SK-N-SH (cell line): Measurements from ENCODE around the gene RICTOR. TPM values are rescaled to one million over a fixed set of nuclear protein-coding genes. Genes with fewer than 3 reads are reported as not detected.

Experiments used
- CTCF ChIA-PET: fragments of 300-600, 350-600 bp; formaldehyde crosslinking; extraction: SDS; loops from one replicate; lab custom pipeline; 2021; lab: Yijun Ruan, JAX
- POLR2A ChIA-PET: fragments of 350-600 bp; sonication (Branson Sonifier 250); formaldehyde crosslinking; extraction: SDS; loops from one replicate; lab custom pipeline; 2020; ENCODE audit warnings: antibody characterized with exemption, inconsistent platforms; lab: Yijun Ruan, JAX
- DNase-seq: peaks from one replicate; pipeline ENCODE4 v3.0.0; 2012
- H2AFZ ChIP-seq: fragments of 200-600 bp; sonication (generic); 2 replicates; pipeline ENCODE4 v1.8.1; 2016; ENCODE audit warnings: antibody characterized with exemption, mild to moderate bottlenecking, low read depth
- H3F3A ChIP-seq: fragments of 200-600 bp; sonication (generic); replicated peaks from 2 replicates; pipeline ENCODE3; 2016; ENCODE audit warnings: antibody characterized with exemption, mild to moderate bottlenecking; ENCODE audit not compliant: insufficient read depth
- H3K27ac ChIP-seq, 2 experiments: fragments of 200-500 bp in 1 of 2; fragments of 200-600 bp in 1 of 2; sonication (Bioruptor generic) in 1 of 2; sonication (generic), shearing (Covaris generic) in 1 of 2; 2 replicates each; pipeline versions ENCODE4 v1.5.1 to v1.6.1; 2014 to 2016; ENCODE audit warnings: low read depth in 2 of 2, inconsistent platforms in 1 of 2, low read length in 1 of 2, mild to moderate bottlenecking in 1 of 2, mixed read lengths in 1 of 2
- H3K27me3 ChIP-seq: fragments of 200-600 bp; sonication (generic), shearing (Covaris generic); 2 replicates; pipeline ENCODE4 v1.6.1; 2016; ENCODE audit warnings: mixed run types; ENCODE audit not compliant: insufficient read depth
- H3K36me3 ChIP-seq, 2 experiments: fragments of 200-500 bp in 1 of 2; fragments of 200-600 bp in 1 of 2; sonication (Bioruptor generic) in 1 of 2; sonication (generic) in 1 of 2; replicated peaks in 1 of 2; 2 replicates each; pipeline versions ENCODE3 to v1.5.1; 2014 to 2016; ENCODE audit warnings: low read length in 1 of 2, mild to moderate bottlenecking in 1 of 2; ENCODE audit not compliant: insufficient read depth in 2 of 2, control insufficient read depth in 1 of 2
- H3K4me1 ChIP-seq, 2 experiments: fragments of 200-500 bp in 1 of 2; fragments of 200-600 bp in 1 of 2; sonication (Bioruptor generic) in 1 of 2; sonication (generic), shearing (Covaris generic) in 1 of 2; 2 replicates each; pipeline versions ENCODE4 v1.5.1 to v1.6.1; 2014 to 2016; ENCODE audit warnings: low read depth in 1 of 2, low read length in 1 of 2, mixed run types in 1 of 2; ENCODE audit not compliant: insufficient read depth in 2 of 2, control insufficient read depth in 1 of 2
- H3K4me2 ChIP-seq: fragments of 200-600 bp; sonication (generic), shearing (Covaris generic); 2 replicates; pipeline ENCODE4 v1.6.1; 2017; ENCODE audit warnings: mixed run types
- H3K4me3 ChIP-seq, 2 experiments: fragments of 200-500 bp in 1 of 2; fragments of 200-600 bp in 1 of 2; sonication (Bioruptor generic) in 1 of 2; sonication (generic), shearing (Covaris generic) in 1 of 2; 2 replicates each; pipeline versions ENCODE4 v1.5.1 to v1.8.1; 2014 to 2016; ENCODE audit warnings: low read depth in 2 of 2, inconsistent platforms in 1 of 2, low read length in 1 of 2, mild to moderate bottlenecking in 1 of 2, mixed read lengths in 1 of 2, moderate library complexity in 1 of 2
- H3K79me2 ChIP-seq: fragments of 200-600 bp; sonication (generic); 2 replicates; pipeline ENCODE4 v1.8.1; 2017; ENCODE audit warnings: mild to moderate bottlenecking; ENCODE audit not compliant: insufficient read depth
- H3K9ac ChIP-seq: fragments of 200-600 bp; sonication (generic); 2 replicates; pipeline ENCODE4 v1.6.1; 2017; ENCODE audit warnings: mixed run types
- H3K9me2 ChIP-seq: fragments of 200-600 bp; sonication (generic); 2 replicates; pipeline ENCODE4 v1.6.1; 2017; ENCODE audit warnings: mixed run types
- H3K9me3 ChIP-seq: fragments of 200-600 bp; sonication (generic); 2 replicates; pipeline ENCODE4 v1.6.1; 2017; ENCODE audit warnings: mixed run types, mild to moderate bottlenecking, moderate library complexity
- H4K20me1 ChIP-seq: fragments of 200-600 bp; sonication (generic); 2 replicates; pipeline ENCODE4 v1.6.1; 2017; ENCODE audit warnings: mild to moderate bottlenecking, mixed run types; ENCODE audit not compliant: insufficient read depth
- ELF1 ChIP-seq: IDR thresholded peaks from 2 replicates; pipeline ENCODE4 v1.4.0; 2012
- EP300 ChIP-seq, 2 experiments: IDR thresholded peaks; 2 replicates each; pipeline versions ENCODE4 v1.4.0 to v1.6.1; 2012; ENCODE audit warnings: borderline replicate concordance in 1 of 2, low read depth in 1 of 2, low read length in 1 of 2
- FOXJ3 ChIP-seq: sonication (generic); formaldehyde crosslinking; IDR thresholded peaks from 2 replicates; pipeline ENCODE4 v1.5.1; 2020; ENCODE audit warnings: mild to moderate bottlenecking, missing genetic modification reagents
- GATA2 ChIP-seq: sonication (generic); formaldehyde crosslinking; IDR thresholded peaks from 2 replicates; pipeline ENCODE4 v1.5.0; 2020; ENCODE audit warnings: mild to moderate bottlenecking, missing genetic modification reagents
- IRF3 ChIP-seq: fragments of 150-350 bp; IDR thresholded peaks from 2 replicates; pipeline ENCODE4 v1.6.1; 2016; ENCODE audit warnings: mild to moderate bottlenecking, low read depth, low read length
- JUND ChIP-seq: IDR thresholded peaks from 2 replicates; pipeline ENCODE4 v1.4.0; 2012
- MXI1 ChIP-seq: IDR thresholded peaks from 2 replicates; pipeline ENCODE4 v1.6.1; 2012; ENCODE audit warnings: mild to moderate bottlenecking, low read depth, low read length, improper control_type of control experiment
- NFIC ChIP-seq: IDR thresholded peaks from 2 replicates; pipeline ENCODE4 v1.4.0; 2012; ENCODE audit warnings: borderline replicate concordance
- NRF1 ChIP-seq: IDR thresholded peaks from 2 replicates; pipeline ENCODE4 v1.6.1; 2012; ENCODE audit warnings: low read depth, mild to moderate bottlenecking, low read length
- POLR2AphosphoS5 ChIP-seq: IDR thresholded peaks from 2 replicates; pipeline ENCODE4 v1.6.1; 2012; ENCODE audit warnings: low read depth, low read length
- RAD21 ChIP-seq: IDR thresholded peaks from 2 replicates; pipeline ENCODE4 v1.6.1; 2012; ENCODE audit warnings: mild to moderate bottlenecking, low read length
- RXRA ChIP-seq: IDR thresholded peaks from 2 replicates; pipeline ENCODE4 v1.4.0; 2012; ENCODE audit warnings: low read depth, mild to moderate bottlenecking, borderline replicate concordance
- SMC3 ChIP-seq: IDR thresholded peaks from 2 replicates; pipeline ENCODE4 v1.6.1; 2012; ENCODE audit warnings: low read depth, low read length, improper control_type of control experiment
- TCF12 ChIP-seq: IDR thresholded peaks from 2 replicates; pipeline ENCODE4 v1.4.0; 2012
- TEAD4 ChIP-seq: IDR thresholded peaks from 2 replicates; pipeline ENCODE4 v1.4.0; 2012; ENCODE audit warnings: mild to moderate bottlenecking, borderline replicate concordance; ENCODE audit not compliant: insufficient read depth
- USF2 ChIP-seq: fragments of 150-350 bp; IDR thresholded peaks from 2 replicates; pipeline ENCODE4 v1.6.1; 2017; ENCODE audit warnings: antibody characterized with exemption, low read length, low read depth, borderline replicate concordance
- YY1 ChIP-seq: IDR thresholded peaks from 2 replicates; pipeline ENCODE4 v1.4.0; 2012; ENCODE audit warnings: low read depth, mild to moderate bottlenecking
- WGBS: methylation state at CpG from one replicate; pipeline ENCODE4 v1.1.6; 2017; ENCODE audit warnings: low lambda C conversion rate; 5-methylcytosine and 5-hydroxymethylcytosine counted together
- polyA plus RNA-seq, 3 experiments: library from polyadenylated mRNA; depleted of rRNA; stranded (reverse); fragments of >200 nt; gene quantifications; 2 replicates each; pipeline ENCODE4 v1.2.3, GENCODE V29; 2012
- TF ChIP-seq, protein P1 (sequence below): fragments of 200-600 bp; sonication (generic); IDR thresholded peaks from 2 replicates; pipeline ENCODE4 v1.6.1; 2017; ENCODE audit warnings: antibody characterized with exemption, mild to moderate bottlenecking, moderate library complexity

Gene RICTOR
- polyA plus RNA-seq, 1 of the 3 experiments (the other 2 are of a cell fraction) = 1.6 TPM

- Histone ChIP-seq H3K4me3 (no peak overlapping the region), H3K9me2 (no peaks in the 10 kb centered on the region), H3K27me3 (peaks cover 18% of the 10 kb centered on the region; the same call in 1 of the 2 replicates), H3K9ac (no peak overlapping the region), H4K20me1 (no peaks in the 10 kb centered on the region), H3F3A (peaks cover 6% of the 10 kb centered on the region), H3K4me1 (no peaks in the 10 kb centered on the region), H3K36me3 (no peaks in the 10 kb centered on the region), H2AFZ (no peak overlapping the region), H3K9me3 (no peaks in the 10 kb centered on the region), H3K27ac (no peak overlapping the region), H3K79me2 (no peaks in the 10 kb centered on the region), H3K4me2 (no peak overlapping the region)
- ChIA-PET POLR2A (no interaction called here), CTCF (interaction anchor here (1.2 to 1.4 kb wide), 3 partner anchors 23 to 678 kb away, joined by 3 to 4 read pairs (median 4); no protein-coding TSS in a partner anchor)
- 12% methylated on average over 3 of the region's 3 CpGs for WGBS
- TF ChIP-seq RXRA = no peak
- no peak for TF ChIP-seq ELF1
- TF ChIP-seq YY1 = no peak
- TF ChIP-seq, protein P1, sequence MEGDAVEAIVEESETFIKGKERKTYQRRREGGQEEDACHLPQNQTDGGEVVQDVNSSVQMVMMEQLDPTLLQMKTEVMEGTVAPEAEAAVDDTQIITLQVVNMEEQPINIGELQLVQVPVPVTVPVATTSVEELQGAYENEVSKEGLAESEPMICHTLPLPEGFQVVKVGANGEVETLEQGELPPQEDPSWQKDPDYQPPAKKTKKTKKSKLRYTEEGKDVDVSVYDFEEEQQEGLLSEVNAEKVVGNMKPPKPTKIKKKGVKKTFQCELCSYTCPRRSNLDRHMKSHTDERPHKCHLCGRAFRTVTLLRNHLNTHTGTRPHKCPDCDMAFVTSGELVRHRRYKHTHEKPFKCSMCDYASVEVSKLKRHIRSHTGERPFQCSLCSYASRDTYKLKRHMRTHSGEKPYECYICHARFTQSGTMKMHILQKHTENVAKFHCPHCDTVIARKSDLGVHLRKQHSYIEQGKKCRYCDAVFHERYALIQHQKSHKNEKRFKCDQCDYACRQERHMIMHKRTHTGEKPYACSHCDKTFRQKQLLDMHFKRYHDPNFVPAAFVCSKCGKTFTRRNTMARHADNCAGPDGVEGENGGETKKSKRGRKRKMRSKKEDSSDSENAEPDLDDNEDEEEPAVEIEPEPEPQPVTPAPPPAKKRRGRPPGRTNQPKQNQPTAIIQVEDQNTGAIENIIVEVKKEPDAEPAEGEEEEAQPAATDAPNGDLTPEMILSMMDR = no peak
- no peak for TF ChIP-seq MXI1
- TF ChIP-seq RAD21 = no peak
- no peak for TF ChIP-seq SMC3
- no peak for TF ChIP-seq IRF3
- TF ChIP-seq POLR2AphosphoS5 = no peak
- no peak for TF ChIP-seq NFIC
- no peak for TF ChIP-seq USF2
- TF ChIP-seq EP300 (IDR thresholded peaks at IDR 0.05; ENCODE audit: borderline replicate concordance in 1 of 2, low read depth in 1 of 2, low read length in 1 of 2) = no peak
- TF ChIP-seq FOXJ3 (CRISPR knock-in tag) = no peak
- no peak for TF ChIP-seq TCF12
- TF ChIP-seq TEAD4 = no peak
- TF ChIP-seq JUND = no peak
- TF ChIP-seq NRF1 = no peak
- TF ChIP-seq GATA2 (CRISPR knock-in tag) = no peak
- DNase-seq = no peak
Observed at GRCh38 chr5:39119404-39120051, 45.3 kb upstream of the RICTOR start.
